Fibroblast of pulmonary artery (primary cell): ENCODE results near the gene CCDC12.

Experiments
- DNase-seq: peaks from one replicate; pipeline ENCODE4 v3.0.0-alpha.2; 2010; ENCODE audit warnings: low read depth
- H3K4me3 ChIP-seq: replicated peaks from 2 replicates; pipeline ENCODE4 v1.5.1; 2011; ENCODE audit warnings: low read depth, mild to moderate bottlenecking, control low read depth, low read length, moderate library complexity
- TF ChIP-seq, protein P1 (sequence below): IDR thresholded peaks from 2 replicates; pipeline ENCODE4 v1.5.1; 2011; ENCODE audit warnings: mild to moderate bottlenecking, control low read depth, low read length, inconsistent platforms; ENCODE audit errors: missing control alignments

CCDC12 gene

DNA sequence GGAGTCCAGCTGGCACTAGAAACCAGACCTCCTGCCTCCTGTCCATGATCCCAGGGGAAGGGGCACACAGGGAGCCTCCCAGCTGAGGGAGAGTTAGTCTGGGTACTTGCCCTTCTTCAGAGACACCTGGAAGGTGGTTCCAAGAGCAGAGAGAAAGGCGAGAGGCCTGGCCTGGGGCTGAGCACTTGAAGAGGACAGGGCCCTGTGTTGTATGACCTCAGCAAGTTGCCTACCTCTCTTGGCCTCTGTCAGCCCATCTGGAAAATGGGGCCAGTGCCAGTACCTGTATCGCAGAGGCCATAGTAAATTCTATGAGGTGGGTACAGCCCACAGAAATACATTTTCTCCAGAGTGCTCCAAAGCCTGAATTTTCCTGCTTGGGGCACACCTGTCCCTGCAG, 79.5 kb downstream of the CCDC12 start:
- no peak for DNase-seq
- no peak overlapping the region for H3K4me3 ChIP-seq
- TF ChIP-seq, protein P1, sequence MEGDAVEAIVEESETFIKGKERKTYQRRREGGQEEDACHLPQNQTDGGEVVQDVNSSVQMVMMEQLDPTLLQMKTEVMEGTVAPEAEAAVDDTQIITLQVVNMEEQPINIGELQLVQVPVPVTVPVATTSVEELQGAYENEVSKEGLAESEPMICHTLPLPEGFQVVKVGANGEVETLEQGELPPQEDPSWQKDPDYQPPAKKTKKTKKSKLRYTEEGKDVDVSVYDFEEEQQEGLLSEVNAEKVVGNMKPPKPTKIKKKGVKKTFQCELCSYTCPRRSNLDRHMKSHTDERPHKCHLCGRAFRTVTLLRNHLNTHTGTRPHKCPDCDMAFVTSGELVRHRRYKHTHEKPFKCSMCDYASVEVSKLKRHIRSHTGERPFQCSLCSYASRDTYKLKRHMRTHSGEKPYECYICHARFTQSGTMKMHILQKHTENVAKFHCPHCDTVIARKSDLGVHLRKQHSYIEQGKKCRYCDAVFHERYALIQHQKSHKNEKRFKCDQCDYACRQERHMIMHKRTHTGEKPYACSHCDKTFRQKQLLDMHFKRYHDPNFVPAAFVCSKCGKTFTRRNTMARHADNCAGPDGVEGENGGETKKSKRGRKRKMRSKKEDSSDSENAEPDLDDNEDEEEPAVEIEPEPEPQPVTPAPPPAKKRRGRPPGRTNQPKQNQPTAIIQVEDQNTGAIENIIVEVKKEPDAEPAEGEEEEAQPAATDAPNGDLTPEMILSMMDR = no peak

DNA sequence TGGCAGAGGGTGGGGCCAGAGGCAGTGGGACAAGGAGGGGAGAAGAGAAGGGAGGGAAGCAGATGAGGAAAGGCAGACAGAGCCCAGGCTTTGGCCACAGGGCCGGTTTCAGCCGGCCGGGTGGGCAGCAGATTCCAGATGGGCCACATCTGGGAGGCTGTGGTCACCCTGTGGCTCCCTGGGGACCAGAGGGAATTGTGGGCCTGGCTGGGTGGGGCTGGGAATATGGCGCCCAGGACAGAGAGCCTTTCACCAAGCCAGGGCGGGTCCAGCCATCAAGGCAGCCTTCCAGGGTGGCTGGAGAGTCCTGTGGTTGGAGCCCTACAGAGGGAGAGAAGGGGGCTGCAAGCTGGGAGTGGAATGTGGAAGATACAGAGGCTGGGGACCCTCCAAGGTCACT, 80.2 kb downstream of the CCDC12 start:
- DNase-seq = no peak
- H3K4me3 ChIP-seq = no peak overlapping the region
- TF ChIP-seq, protein P1 = no peak

DNA sequence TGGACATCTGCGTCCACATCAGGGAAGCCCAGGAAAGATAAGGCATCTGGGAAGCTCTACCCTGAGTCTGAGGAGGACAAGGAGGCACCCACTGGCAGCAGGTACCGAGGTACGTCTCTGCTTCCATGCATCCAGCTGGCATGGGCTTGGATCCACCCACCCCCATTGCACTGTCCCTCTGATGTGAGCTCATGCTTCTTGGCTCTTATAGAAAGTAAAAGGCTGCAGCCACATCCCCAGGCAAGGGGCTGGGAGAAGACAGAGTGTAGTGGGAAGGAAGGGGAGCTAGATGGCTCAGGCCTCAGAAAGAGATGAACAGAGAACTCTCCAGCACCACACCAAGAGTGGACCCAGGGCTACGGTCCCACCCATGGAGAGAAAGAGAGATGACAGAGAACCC, 80.8 kb downstream of the CCDC12 start:
- no peak overlapping the region for H3K4me3 ChIP-seq
- TF ChIP-seq, protein P1 = no peak
- DNase-seq = no peak

DNA sequence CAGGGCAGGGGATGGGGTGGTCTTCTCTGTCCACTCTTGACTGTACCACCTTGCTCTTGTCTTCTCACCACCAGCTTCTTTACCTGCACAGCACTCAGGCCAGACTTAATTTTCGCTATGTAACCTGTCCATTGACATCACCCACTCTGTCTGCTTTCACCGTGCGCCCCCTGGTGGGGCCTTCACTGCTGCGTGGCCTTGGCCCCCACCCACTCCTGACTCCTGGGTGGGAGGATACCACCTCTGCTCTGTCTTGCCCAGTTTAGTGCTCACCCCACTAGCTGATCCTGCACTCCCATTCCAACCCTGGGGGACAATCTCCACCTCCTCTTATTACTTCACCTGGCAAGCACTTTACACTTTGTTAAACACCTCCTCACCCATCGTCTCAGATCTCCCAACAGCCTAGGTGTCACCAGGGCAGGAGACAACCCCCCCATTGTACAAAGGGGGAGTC, 81.3 kb downstream of the CCDC12 start:
- DNase-seq = peak; percentile 60
- TF ChIP-seq, protein P1 = peak; percentile 93
- no peak overlapping the region for H3K4me3 ChIP-seq

DNA sequence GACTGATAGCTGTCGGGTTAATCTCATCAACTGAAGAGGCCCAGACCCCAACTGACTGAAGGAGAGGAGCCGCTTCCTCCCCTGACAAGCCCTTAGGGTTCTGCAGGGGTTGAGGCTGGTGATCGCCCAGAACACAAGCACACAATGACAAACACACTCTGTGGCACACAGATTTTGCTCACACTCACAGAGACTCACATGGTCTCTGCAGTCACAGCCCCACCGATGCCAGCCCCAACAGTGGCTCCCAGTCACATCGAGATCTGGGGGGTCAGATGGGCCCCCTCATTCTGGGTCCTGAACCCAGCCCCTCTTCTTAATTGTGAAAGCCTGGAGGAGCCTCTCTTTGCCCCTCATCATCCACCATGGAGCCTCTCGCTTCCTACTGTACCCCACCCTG, 82.3 kb downstream of the CCDC12 start:
- DNase-seq = no peak
- TF ChIP-seq, protein P1 = no peak
- H3K4me3 ChIP-seq = no peak overlapping the region

DNA sequence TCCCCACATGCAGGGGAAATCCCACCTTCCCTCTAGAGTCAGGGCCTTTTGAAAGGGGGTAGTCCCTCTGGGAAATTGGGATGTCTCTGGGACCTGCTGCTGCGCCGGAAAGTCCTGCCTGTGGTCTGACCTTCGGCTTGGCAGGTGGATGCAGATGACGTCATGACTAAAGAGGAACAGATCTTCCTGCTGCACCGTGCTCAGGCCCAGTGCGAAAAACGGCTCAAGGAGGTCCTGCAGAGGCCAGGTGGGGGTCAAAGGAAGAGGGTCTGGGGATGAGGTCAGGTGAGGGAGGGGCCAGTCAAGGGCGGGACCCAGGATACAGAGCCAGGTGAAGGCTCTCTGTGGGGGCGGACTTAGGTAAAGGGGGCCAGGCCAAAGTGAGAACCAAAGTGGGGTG, 82.8 kb downstream of the CCDC12 start:
- H3K4me3 ChIP-seq = no peak overlapping the region
- no peak for DNase-seq
- TF ChIP-seq, protein P1 = no peak

DNA sequence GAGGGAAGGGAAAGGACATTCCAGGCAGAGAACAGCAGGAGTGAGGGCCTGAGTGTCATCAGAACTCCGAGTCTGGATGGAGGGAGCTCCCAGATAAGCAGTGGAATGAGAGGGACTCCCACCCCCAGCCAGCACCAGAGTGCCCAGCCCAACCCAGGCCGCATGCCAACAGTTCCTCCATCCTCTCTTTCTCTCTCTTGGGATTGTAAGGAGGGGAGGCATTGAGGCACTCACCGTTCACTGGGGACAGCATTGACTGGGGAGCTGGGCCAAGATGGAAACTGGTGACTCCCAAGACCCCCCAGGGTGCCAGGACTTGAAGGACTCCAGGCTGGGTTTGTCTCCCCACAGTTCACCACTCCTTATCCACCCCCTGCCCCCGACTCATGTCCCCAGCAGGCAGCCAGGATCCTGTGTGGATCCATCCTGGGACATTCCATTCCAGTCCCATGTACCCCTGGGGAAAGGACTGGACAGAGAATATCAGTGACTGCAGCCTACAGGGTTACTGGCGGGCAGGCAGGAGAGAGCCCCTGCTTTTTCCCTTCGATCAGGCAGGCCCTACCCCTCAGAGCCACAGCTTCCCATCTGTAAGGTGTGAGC, 83.3 kb downstream of the CCDC12 start:
- TF ChIP-seq, protein P1 = no peak
- H3K4me3 ChIP-seq = no peak overlapping the region
- DNase-seq = no peak
